ENCODE results near the gene INTS15. TPM values are rescaled to one million over a fixed set of nuclear protein-coding genes. Genes with fewer than 3 reads are reported as not detected.

INTS15 gene
- total and polyA plus RNA-seq, 8 donors: 9.3 to 203 (median 24.2) TPM

DNA sequence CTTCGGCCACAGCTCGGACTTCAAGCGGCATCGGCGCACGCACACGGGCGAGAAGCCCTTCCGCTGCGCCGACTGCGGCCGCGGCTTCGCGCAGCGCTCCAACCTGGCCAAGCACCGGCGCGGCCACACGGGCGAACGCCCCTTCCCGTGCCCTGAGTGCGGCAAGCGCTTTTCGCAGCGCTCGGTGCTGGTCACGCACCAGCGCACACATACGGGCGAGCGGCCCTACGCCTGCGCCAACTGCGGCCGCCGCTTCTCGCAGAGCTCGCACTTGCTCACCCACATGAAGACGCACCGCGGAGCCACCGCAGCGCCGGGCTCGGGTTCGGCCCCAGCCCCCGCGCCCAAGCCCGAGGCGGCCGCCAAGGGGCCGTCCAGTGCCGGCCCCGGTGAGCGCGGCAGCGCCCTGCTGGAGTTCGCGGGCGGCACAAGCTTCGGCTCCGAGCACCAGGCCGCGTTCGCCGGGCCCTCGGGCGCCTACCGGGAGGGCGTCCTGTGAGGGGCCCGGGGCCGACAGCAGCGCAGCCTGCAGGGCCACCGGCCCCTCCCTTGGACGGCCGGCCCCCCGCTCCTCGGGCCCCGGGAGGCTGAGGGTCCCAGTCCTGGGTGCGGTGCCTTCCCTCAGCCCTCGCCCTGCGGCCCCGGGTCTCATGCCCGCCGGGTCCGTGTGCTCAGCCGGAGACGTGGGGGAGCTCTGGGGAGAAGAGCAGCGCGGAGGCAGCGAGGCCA, 64.5 kb downstream of the INTS15 start:
- H3K36me3 ChIP-seq: peaks cover 48 to 71% (median 67%) of the 10 kb centered on the region in 4 donors
- H3K9me3 ChIP-seq: peaks cover 0 to 15% (median 7%) of the 10 kb centered on the region in 4 donors
- H3K27ac ChIP-seq: no peak overlapping the region
- no peaks in the 10 kb centered on the region for H3K27me3 ChIP-seq
- no peak for DNase-seq
- peaks cover 0 to 10% (median under 1%) of the 10 kb centered on the region in 4 donors for H3K4me1 ChIP-seq
- WGBS, 5 donors: 93 to 98% (median 96%) methylated on average over 54 to 94 of the region's 94 CpGs
- intact Hi-C loops (cut with DNase I; ENCODE audit: low total_unique reads): no loop called here
- no peak overlapping the region for H3K4me3 ChIP-seq
- TF ChIP-seq POLR2AphosphoS5 (IDR thresholded peaks at IDR 0.05) (no peak), POLR2A (IDR thresholded peaks at IDR 0.05) (no peak), EP300 (IDR thresholded peaks at IDR 0.05) (no peak)
- TF ChIP-seq, protein P1, sequence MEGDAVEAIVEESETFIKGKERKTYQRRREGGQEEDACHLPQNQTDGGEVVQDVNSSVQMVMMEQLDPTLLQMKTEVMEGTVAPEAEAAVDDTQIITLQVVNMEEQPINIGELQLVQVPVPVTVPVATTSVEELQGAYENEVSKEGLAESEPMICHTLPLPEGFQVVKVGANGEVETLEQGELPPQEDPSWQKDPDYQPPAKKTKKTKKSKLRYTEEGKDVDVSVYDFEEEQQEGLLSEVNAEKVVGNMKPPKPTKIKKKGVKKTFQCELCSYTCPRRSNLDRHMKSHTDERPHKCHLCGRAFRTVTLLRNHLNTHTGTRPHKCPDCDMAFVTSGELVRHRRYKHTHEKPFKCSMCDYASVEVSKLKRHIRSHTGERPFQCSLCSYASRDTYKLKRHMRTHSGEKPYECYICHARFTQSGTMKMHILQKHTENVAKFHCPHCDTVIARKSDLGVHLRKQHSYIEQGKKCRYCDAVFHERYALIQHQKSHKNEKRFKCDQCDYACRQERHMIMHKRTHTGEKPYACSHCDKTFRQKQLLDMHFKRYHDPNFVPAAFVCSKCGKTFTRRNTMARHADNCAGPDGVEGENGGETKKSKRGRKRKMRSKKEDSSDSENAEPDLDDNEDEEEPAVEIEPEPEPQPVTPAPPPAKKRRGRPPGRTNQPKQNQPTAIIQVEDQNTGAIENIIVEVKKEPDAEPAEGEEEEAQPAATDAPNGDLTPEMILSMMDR (IDR thresholded peaks at IDR 0.05): no peak

DNA sequence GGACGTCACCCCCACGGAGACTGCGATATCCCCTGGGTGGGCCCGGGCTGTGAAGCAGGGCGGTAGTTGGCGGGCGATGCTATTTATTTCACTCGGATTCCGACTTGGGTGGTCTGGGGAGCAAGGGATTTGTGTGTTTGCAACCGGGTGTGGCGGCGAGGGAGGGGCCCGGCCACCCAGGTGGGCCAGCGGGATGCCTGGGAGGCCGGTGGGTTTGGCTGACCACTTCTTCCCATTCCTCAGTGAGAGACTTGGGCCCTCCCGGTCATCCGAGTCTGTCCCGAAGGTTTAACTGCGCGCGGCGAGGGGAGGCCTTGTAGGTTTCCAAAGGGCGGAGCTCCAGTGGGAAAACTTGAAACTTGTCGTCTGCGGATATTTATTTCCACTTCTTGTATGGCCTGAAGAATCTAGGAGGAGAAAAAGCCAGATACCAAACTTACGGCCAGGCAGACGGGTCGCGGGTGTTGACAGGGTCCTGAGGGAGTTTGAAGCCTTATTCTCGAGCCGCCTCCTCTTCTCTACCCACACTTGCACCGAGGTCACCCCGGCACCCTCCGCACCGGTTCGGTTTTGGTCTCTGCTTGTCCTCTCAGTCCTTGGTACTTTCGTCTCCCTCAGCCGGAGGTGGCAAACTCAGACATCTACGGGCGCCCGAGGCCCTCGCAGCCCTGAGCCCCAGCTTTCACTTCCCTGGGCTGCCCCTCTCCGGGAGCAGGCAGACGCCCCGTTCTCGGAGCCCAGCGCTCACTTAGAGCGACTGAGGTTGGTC, 65.2 kb downstream of the INTS15 start:
- no peak for DNase-seq
- Histone ChIP-seq H3K36me3 (peaks cover 40 to 63% (median 60%) of the 10 kb centered on the region in 4 donors), H3K27ac (no peak overlapping the region), H3K4me1 (peaks cover 0 to 12% (median 1%) of the 10 kb centered on the region in 4 donors), H3K4me3 (no peak overlapping the region), H3K9me3 (peaks cover 0 to 15% (median 7%) of the 10 kb centered on the region in 4 donors), H3K27me3 (no peaks in the 10 kb centered on the region)
- intact Hi-C loops (cut with DNase I; ENCODE audit: low total_unique reads): no loop called here
- TF ChIP-seq POLR2A (IDR thresholded peaks at IDR 0.05): no peak
- no peak for TF ChIP-seq EP300 (IDR thresholded peaks at IDR 0.05)
- TF ChIP-seq, protein P1 (IDR thresholded peaks at IDR 0.05): no peak
- TF ChIP-seq POLR2AphosphoS5 (IDR thresholded peaks at IDR 0.05): no peak
- WGBS, 5 donors: 92 to 96% (median 96%) methylated on average over 40 to 48 of the region's 48 CpGs

DNA sequence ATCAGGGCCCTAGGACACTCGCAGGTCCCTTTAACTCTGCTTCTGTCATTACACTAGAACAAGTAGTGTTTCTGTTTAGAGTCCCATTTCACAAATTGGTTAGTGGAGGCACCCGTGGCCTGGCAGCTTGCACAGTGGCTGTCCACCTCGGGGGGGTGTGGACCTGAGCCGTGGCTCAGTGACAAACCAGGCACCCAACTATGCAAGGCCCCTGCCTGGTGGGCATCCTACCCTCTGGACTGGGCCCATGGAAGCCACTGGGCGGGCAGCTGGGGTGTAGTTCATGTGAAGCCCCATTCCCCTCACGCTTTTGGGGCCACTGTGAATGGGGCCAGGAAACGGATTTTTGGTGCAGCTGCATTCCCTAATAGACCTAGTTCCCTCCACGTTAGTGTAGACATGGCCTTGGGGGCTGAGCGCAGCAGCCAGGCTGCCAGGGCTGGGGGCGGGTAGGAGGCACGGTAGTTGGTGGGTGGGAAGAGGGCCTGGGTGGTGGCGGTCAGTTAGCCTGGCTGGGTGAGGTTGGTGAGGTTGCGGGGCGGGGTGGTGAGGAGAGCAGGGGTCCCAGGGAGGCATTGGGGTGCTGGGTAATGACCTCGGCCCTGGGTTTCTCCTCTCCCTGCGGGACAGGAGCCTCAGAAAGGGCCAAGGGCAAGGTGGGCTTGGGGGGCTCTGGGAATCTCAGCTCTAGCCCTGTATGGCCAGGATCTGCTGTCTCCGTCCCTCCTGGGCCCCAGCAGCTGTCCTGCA, 66.0 kb downstream of the INTS15 start:
- no peak overlapping the region for H3K27ac ChIP-seq
- H3K4me1 ChIP-seq: peaks cover 0 to 12% (median 1%) of the 10 kb centered on the region in 4 donors
- DNase-seq: peak in 1 of 2 donors; percentile 16
- H3K9me3 ChIP-seq: peaks cover 0 to 15% (median 7%) of the 10 kb centered on the region in 4 donors
- no peak overlapping the region for H3K4me3 ChIP-seq
- H3K36me3 ChIP-seq: peaks cover 36 to 56% (median 52%) of the 10 kb centered on the region in 4 donors
- TF ChIP-seq EP300 (IDR thresholded peaks at IDR 0.05) (no peak), POLR2AphosphoS5 (IDR thresholded peaks at IDR 0.05) (no peak), POLR2A (IDR thresholded peaks at IDR 0.05) (no peak)
- TF ChIP-seq, protein P1 (IDR thresholded peaks at IDR 0.05): no peak
- WGBS, 5 donors: 95 to 97% (median 96%) methylated on average over 12 to 17 of the region's 17 CpGs
- intact Hi-C loops (cut with DNase I; ENCODE audit: low total_unique reads): no loop called here
- no peaks in the 10 kb centered on the region for H3K27me3 ChIP-seq

DNA sequence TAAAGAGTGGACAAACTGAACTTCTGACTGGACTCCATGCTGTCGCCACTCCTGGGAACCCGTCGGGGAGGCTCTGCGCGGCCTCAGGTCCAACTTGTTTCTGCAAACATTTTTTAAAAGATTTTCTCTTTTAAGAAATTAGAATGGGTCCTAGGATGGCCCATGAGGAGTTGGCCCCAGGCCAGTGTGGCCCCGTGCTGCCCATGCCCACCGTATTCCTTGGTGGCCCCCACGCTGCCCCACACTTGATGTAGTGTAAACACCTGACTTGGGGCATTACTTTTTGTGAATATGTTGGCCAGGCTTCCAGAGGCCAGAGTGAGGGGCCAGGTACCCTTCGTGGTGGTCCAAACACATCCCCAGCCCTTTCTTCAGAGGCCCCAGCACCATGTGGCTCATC, 66.6 kb downstream of the INTS15 start:
- intact Hi-C loops (cut with DNase I; ENCODE audit: low total_unique reads): no loop called here
- 95 to 97% (median 96%) methylated on average over 9 of the region's 9 CpGs for WGBS, 5 donors
- H3K4me1 ChIP-seq: peaks cover 0 to 12% (median 1%) of the 10 kb centered on the region in 4 donors

More for the DNA sequence above, 66.6 kb downstream of the INTS15 start:
- no peak for DNase-seq
- TF ChIP-seq POLR2AphosphoS5 (IDR thresholded peaks at IDR 0.05): no peak
- TF ChIP-seq, protein P1 (IDR thresholded peaks at IDR 0.05): no peak
- no peak for TF ChIP-seq POLR2A (IDR thresholded peaks at IDR 0.05)
- TF ChIP-seq EP300 (IDR thresholded peaks at IDR 0.05): no peak
- H3K4me3 ChIP-seq: no peak overlapping the region
- no peaks in the 10 kb centered on the region for H3K27me3 ChIP-seq
- no peak overlapping the region for H3K27ac ChIP-seq
- peaks cover 0 to 14% (median 7%) of the 10 kb centered on the region in 4 donors for H3K9me3 ChIP-seq
- H3K36me3 ChIP-seq: peaks cover 32 to 50% (median 46%) of the 10 kb centered on the region in 4 donors
